AG04450 (cell line): Measurements from ENCODE around the gene CDC42EP5. TPM values are rescaled to one million over a fixed set of nuclear protein-coding genes. Genes with fewer than 3 reads are reported as not detected.
"Not testable (repeated sequence)": the region's sequence is repeated elsewhere in the genome, so short reads cannot be mapped to it uniquely, and the experiment has no call there.

Experiments used
- CTCF ChIA-PET: fragments of 300-600, 350-600 bp; formaldehyde crosslinking; extraction: SDS; loops from one replicate; lab custom pipeline; 2022; ENCODE audit warnings: antibody characterized with exemption, inconsistent platforms; lab: Charles Lee
- POLR2A ChIA-PET: fragments of 350-600 bp; formaldehyde crosslinking; extraction: SDS; loops from one replicate; lab custom pipeline; 2021; ENCODE audit warnings: antibody characterized with exemption, inconsistent platforms; lab: Yijun Ruan, JAX
- DNase-seq: peaks from one replicate; pipeline ENCODE4 v3.0.0-alpha.2; 2011; ENCODE audit warnings: low read depth, low spot score
- H3K27ac ChIP-seq: one replicate; pipeline ENCODE4 v1.5.1; 2012; ENCODE audit warnings: low read depth, low read length, control low read depth
- H3K27me3 ChIP-seq: one replicate; pipeline ENCODE4 v1.6.0; 2012; ENCODE audit warnings: low read length; ENCODE audit not compliant: control insufficient read depth, insufficient read depth
- H3K4me3 ChIP-seq: 2 replicates; pipeline ENCODE4 v1.5.1; 2011; ENCODE audit warnings: mild to moderate bottlenecking, low read depth, low read length, control low read depth
- H3K9me3 ChIP-seq: 2 replicates; pipeline ENCODE4 v1.5.1; 2012; ENCODE audit warnings: low read length; ENCODE audit not compliant: control insufficient read depth, insufficient read depth
- polyA plus RNA-seq: library from polyadenylated mRNA; depleted of rRNA; stranded (reverse); fragments of >200 nt; gene quantifications from 2 replicates; pipeline ENCODE4 v1.2.3, GENCODE V29; 2011
- TF ChIP-seq, protein P1 (sequence below): IDR thresholded peaks from 2 replicates; pipeline ENCODE4 v1.5.1; 2011; ENCODE audit warnings: low read depth, low read length, control low read depth, inconsistent platforms

The CDC42EP5 gene
- polyA plus RNA-seq, 1 experiment, result 12.3 TPM

- H3K27ac ChIP-seq, result no peak overlapping the region
- no peaks in the 10 kb centered on the region for H3K27me3 ChIP-seq
- no peak for DNase-seq
- POLR2A ChIA-PET, result interaction anchor here (0.8 kb wide), 1 partner anchor 698 kb away, joined by 4 read pairs; no protein-coding TSS in a partner anchor
- peaks cover 3% of the 10 kb centered on the region; the same call in 1 of the 2 replicates for H3K9me3 ChIP-seq
- CTCF ChIA-PET, result interaction anchor here (0.7 to 2.7 kb wide), 2 partner anchors 9 to 12 kb away, joined by 3 to 10 read pairs; no protein-coding TSS in a partner anchor
- TF ChIP-seq, protein P1, sequence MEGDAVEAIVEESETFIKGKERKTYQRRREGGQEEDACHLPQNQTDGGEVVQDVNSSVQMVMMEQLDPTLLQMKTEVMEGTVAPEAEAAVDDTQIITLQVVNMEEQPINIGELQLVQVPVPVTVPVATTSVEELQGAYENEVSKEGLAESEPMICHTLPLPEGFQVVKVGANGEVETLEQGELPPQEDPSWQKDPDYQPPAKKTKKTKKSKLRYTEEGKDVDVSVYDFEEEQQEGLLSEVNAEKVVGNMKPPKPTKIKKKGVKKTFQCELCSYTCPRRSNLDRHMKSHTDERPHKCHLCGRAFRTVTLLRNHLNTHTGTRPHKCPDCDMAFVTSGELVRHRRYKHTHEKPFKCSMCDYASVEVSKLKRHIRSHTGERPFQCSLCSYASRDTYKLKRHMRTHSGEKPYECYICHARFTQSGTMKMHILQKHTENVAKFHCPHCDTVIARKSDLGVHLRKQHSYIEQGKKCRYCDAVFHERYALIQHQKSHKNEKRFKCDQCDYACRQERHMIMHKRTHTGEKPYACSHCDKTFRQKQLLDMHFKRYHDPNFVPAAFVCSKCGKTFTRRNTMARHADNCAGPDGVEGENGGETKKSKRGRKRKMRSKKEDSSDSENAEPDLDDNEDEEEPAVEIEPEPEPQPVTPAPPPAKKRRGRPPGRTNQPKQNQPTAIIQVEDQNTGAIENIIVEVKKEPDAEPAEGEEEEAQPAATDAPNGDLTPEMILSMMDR, result no peak
- H3K4me3 ChIP-seq, result no peak overlapping the region
Measured at GRCh38 chr19:54469496-54469934, 3.6 kb downstream of the CDC42EP5 start.

DNA sequence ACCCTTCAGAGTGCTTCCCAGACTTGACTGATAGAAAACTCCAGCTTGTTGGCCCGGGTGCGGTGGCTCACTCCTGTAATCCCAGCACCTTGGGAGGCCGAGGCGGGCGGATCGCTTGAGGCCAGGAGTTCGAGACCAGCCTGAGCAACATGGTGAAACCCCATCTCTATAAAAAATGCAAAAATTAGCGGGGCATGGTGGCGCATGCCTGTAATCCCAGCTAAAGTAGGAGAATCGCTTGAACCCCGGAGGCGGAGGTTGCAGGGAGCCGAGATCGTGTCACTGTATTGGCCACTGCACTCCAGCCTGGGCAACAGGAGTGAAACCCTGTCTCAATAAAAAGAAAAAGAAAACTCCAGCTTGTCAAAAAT, 7.0 kb downstream of the CDC42EP5 start:
- H3K27me3 ChIP-seq, H3K9me3 ChIP-seq, POLR2A ChIA-PET, H3K4me3 ChIP-seq, H3K27ac ChIP-seq, DNase-seq: not testable (repeated sequence)
- CTCF ChIA-PET, result interaction anchor here (1.4 kb wide), 1 partner anchor 12 kb away, joined by 5 read pairs; no protein-coding TSS in a partner anchor

DNA sequence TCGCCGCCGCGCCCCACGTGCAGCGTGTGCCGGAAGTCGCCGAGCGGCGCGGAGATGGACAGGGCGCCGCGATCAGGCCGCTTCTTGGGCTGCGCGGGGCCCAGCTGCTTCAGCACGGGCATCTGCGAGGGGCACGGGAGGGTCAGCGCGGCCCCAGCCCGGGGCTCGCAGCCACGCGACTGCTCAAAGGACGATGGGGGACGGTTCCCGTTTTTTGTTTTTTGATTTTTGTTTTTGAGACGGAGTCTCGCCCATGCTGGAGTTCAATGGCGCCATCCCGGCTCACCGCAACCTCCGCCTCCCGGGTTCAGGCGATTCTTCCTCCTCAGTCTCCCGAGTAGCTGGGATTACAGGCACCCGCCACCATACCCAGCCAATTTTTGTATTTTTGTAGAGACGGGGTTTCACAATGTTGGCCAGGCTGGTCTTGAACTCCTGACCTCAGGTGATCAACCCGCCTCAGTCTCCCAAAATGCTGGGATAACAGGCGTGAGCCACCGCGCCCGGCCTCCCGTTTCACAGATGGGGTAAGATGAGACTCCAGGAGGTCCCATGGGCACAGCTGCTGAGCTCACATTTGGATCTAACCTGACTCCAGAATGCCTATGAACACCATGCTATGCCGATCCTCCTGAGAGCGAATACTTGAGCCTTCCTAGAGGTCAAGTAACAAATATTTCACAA, 7.5 kb downstream of the CDC42EP5 start:
- Histone ChIP-seq H3K4me3 (no peak overlapping the region), H3K27me3 (no peaks in the 10 kb centered on the region), H3K9me3 (peaks cover 3% of the 10 kb centered on the region; the same call in 1 of the 2 replicates), H3K27ac (no peak overlapping the region)
- DNase-seq, result no peak
- TF ChIP-seq, protein P1, result no peak
- ChIA-PET CTCF (interaction anchor here (1.4 kb wide), 1 partner anchor 13 kb away, joined by 5 read pairs; no protein-coding TSS in a partner anchor), POLR2A (no interaction called here)

GRCh38 chr19:54464630-54465425, 8.3 kb downstream of the CDC42EP5 start:
- POLR2A ChIA-PET, result no interaction called here
- H3K27ac ChIP-seq, result peak overlapping the region; percentile 57
- CTCF ChIA-PET, result interaction anchor here (1.4 kb wide), 1 partner anchor 14 kb away, joined by 5 read pairs; no protein-coding TSS in a partner anchor
- H3K27me3 ChIP-seq, result no peaks in the 10 kb centered on the region
- DNase-seq, result no peak
- TF ChIP-seq, protein P1, result no peak
- peak overlapping the region; percentile 53 for H3K4me3 ChIP-seq
- H3K9me3 ChIP-seq, result peaks cover 3% of the 10 kb centered on the region; the same call in 1 of the 2 replicates

DNA sequence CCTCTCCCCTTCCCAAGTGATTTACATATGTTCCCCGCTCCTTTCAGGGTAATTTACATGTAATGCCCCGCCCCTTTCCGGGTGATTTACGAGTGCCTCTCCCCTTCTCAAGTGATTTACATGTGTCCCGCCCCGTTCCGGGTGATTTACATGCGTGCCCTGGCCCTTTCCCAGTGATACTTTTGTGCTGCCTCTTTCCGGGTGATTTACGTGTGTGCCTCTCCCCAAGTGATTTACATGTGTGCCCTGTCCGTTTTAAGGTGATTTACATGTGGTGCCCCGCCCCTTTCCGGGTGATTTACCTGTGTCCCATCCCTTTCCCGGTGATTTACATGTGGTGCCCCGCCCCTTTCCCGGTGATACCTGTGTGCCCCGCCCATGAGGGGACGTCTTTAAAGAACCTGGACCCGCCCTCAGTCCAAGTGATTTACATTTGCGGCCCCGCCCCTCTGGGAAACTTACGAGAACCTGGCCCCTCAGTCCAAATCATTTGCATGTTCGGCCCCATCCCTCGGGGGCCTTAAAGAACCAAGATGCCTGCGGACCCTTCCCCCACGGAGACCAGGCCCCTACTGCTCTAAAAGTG, 9.0 kb downstream of the CDC42EP5 start:
- ChIA-PET POLR2A (interaction anchor here (0.8 to 6.7 kb wide), 3 partner anchors 9 to 33 kb away, joined by 5 to 87 read pairs (median 10); partner anchors contain the start of genes CDC42EP5 and LENG8), CTCF (no interaction called here)
- peak overlapping the region; percentile 57 for H3K27ac ChIP-seq
- H3K9me3 ChIP-seq, result peaks cover 3% of the 10 kb centered on the region; the same call in 1 of the 2 replicates
- TF ChIP-seq, protein P1, result no peak
- H3K4me3 ChIP-seq, result peak overlapping the region; percentile 53
- H3K27me3 ChIP-seq, result no peaks in the 10 kb centered on the region
- no peak for DNase-seq
